HCT116 (cell line): ENCODE results near the gene PABPC3. TPM values are rescaled to one million over a fixed set of nuclear protein-coding genes. Genes with fewer than 3 reads are reported as not detected.

Experiments
- ATAC-seq: fragments of 200-7000 bp; cut with Tn5 transposase; 2 replicates; pipeline ENCODE4 v1.9.1; 2020; ENCODE audit warnings: mild to moderate bottlenecking, moderate library complexity
- BruUV-seq: library from RNA; stranded (reverse); fragments of 400-500 nt; replicated peaks from 2 replicates; lab custom pipeline; 2021; lab: Mats Ljungman, UMichigan
- CTCF ChIA-PET: fragments of 300-600 bp; sonication (Branson Sonifier 250); formaldehyde crosslinking; loops from one replicate; lab custom pipeline; 2021; ENCODE audit warnings: antibody characterized with exemption; lab: Charles Lee
- POLR2A ChIA-PET: fragments of 300-600, 350-600 bp; sonication (Branson Sonifier 250); formaldehyde crosslinking; loops from one replicate; lab custom pipeline; 2021; ENCODE audit warnings: antibody characterized with exemption; lab: Charles Lee
- RAD21 ChIA-PET, 2 experiments: fragments of 300-600 bp; sonication (Branson Sonifier 250); formaldehyde crosslinking; loops; one replicate each; lab custom pipeline; 2023; ENCODE audit warnings: low total read pairs in 2 of 2; ENCODE audit not compliant: uncharacterized antibody in 2 of 2, unreplicated experiment in 2 of 2, low non-redundant PET in 1 of 2; lab: Charles Lee
- DNase-seq: peaks from one replicate; pipeline ENCODE4 v3.0.0-alpha.2; 2010; ENCODE audit warnings: low read depth, low spot score
- H2AFZ ChIP-seq: fragments of 200-600 bp; shearing (Covaris generic), sonication (generic); 2 replicates; pipeline ENCODE4 v1.6.1; 2017; ENCODE audit warnings: low read depth, mixed run types, mixed read lengths, antibody characterized with exemption, low read length; ENCODE audit not compliant: poor library complexity, severe bottlenecking
- H3K27ac ChIP-seq: 2 replicates; pipeline ENCODE4 v1.5.1; 2012; ENCODE audit warnings: low read depth, low read length
- H3K27me3 ChIP-seq: fragments of 200-600 bp; sonication (generic); 2 replicates; pipeline ENCODE4 v1.6.1; 2016; ENCODE audit warnings: mixed run types, low read length, mixed read lengths; ENCODE audit not compliant: insufficient read depth
- H3K36me3 ChIP-seq, 2 experiments: fragments of 200-500 bp in 1 of 2; fragments of 200-600 bp in 1 of 2; sonication (Bioruptor generic) in 1 of 2; sonication (generic) in 1 of 2; 2 replicates each; pipeline versions ENCODE4 v1.5.1 to v1.6.1; 2014 to 2016; ENCODE audit warnings: low read length in 2 of 2, inconsistent platforms in 1 of 2, mixed read lengths in 1 of 2, mixed run types in 1 of 2; ENCODE audit not compliant: insufficient read depth in 2 of 2, control insufficient read depth in 1 of 2
- H3K4me1 ChIP-seq, 2 experiments: fragments of 200-600 bp in 1 of 2; sonication (generic) in 1 of 2; 2 replicates each; pipeline versions ENCODE4 v1.5.1 to v1.6.1; 2012 to 2017; ENCODE audit warnings: low read length in 2 of 2, inconsistent platforms in 1 of 2, mild to moderate bottlenecking in 1 of 2, mixed read lengths in 1 of 2, mixed run types in 1 of 2, moderate library complexity in 1 of 2; ENCODE audit not compliant: insufficient read depth in 2 of 2, control insufficient read depth in 1 of 2
- H3K4me2 ChIP-seq: fragments of 200-600 bp; sonication (generic); 2 replicates; pipeline ENCODE4 v1.6.1; 2017; ENCODE audit warnings: mixed run types, low read length, mixed read lengths
- H3K4me3 ChIP-seq, 2 experiments: fragments of 200-600 bp in 1 of 2; sonication (generic) in 1 of 2; replicated peaks in 1 of 2; 2 replicates each; pipeline ENCODE4 v1.5.1; 2011 to 2016; ENCODE audit warnings: low read length in 2 of 2, control low read depth in 1 of 2, low read depth in 1 of 2, mild to moderate bottlenecking in 1 of 2, mixed read lengths in 1 of 2, mixed run types in 1 of 2
- H3K79me2 ChIP-seq: fragments of 200-600 bp; sonication (generic); 2 replicates; pipeline ENCODE4 v1.6.1; 2017; ENCODE audit warnings: mild to moderate bottlenecking, mixed run types, low read length, moderate library complexity, mixed read lengths; ENCODE audit not compliant: insufficient read depth
- H3K9ac ChIP-seq: fragments of 200-600 bp; sonication (generic); 2 replicates; pipeline ENCODE4 v1.6.1; 2016; ENCODE audit warnings: low read length, mixed read lengths
- H3K9me2 ChIP-seq: fragments of 200-600 bp; sonication (generic), shearing (Covaris generic); 2 replicates; pipeline ENCODE4 v1.6.1; 2017; ENCODE audit warnings: mixed run types, mild to moderate bottlenecking, moderate library complexity; ENCODE audit not compliant: insufficient read depth
- H3K9me3 ChIP-seq, 2 experiments: fragments of 200-500 bp in 1 of 2; fragments of 200-600 bp in 1 of 2; sonication (Bioruptor generic) in 1 of 2; sonication (generic) in 1 of 2; 2 replicates each; pipeline ENCODE4 v1.6.1; 2014 to 2017; ENCODE audit warnings: low read length in 2 of 2, mixed read lengths in 2 of 2, inconsistent platforms in 1 of 2, low read depth in 1 of 2, mild to moderate bottlenecking in 1 of 2, mixed run types in 1 of 2, moderate library complexity in 1 of 2; ENCODE audit not compliant: control insufficient read depth in 1 of 2, insufficient read depth in 1 of 2
- H4K20me1 ChIP-seq: fragments of 200-600 bp; sonication (generic), shearing (Covaris generic); 2 replicates; pipeline ENCODE4 v1.6.1; 2017; ENCODE audit warnings: mixed run types, mild to moderate bottlenecking, moderate library complexity; ENCODE audit not compliant: insufficient read depth
- CBX3 ChIP-seq: IDR thresholded peaks from 2 replicates; pipeline ENCODE4 v1.6.1; 2012; ENCODE audit warnings: low read depth
- CTCF ChIP-seq, 3 experiments: fragments of 200-600 bp in 1 of 3; sonication (generic) in 1 of 3; IDR thresholded peaks in 2 of 3; conservative IDR thresholded peaks in 1 of 3; 2 replicates each; pipeline ENCODE4 v1.5.1; 2012 to 2017; ENCODE audit warnings: low read depth in 2 of 3, low read length in 2 of 3, antibody characterized with exemption in 1 of 3, borderline replicate concordance in 1 of 3, control low read depth in 1 of 3, mild to moderate bottlenecking in 1 of 3, mixed read lengths in 1 of 3, mixed run types in 1 of 3, moderate library complexity in 1 of 3; ENCODE audit not compliant: insufficient read depth in 1 of 3
- ELF1 ChIP-seq: IDR thresholded peaks from 2 replicates; pipeline ENCODE4 v1.6.1; 2012; ENCODE audit warnings: low read depth, borderline replicate concordance
- EZH2phosphoT487 ChIP-seq: fragments of 200-600 bp; IDR thresholded peaks from 2 replicates; pipeline ENCODE4 v1.6.1; 2018; ENCODE audit warnings: antibody characterized with exemption, borderline replicate concordance
- MAX ChIP-seq: IDR thresholded peaks from 2 replicates; pipeline ENCODE4 v1.6.1; 2012
- POLR2A ChIP-seq: IDR thresholded peaks from 2 replicates; pipeline ENCODE4 v1.7.0; 2011; ENCODE audit warnings: borderline replicate concordance; ENCODE audit not compliant: insufficient read depth, insufficient read length; ENCODE audit errors: extremely low read depth
- POLR2AphosphoS5 ChIP-seq: IDR thresholded peaks from 2 replicates; pipeline ENCODE4 v1.6.1; 2011; ENCODE audit warnings: mild to moderate bottlenecking, low read depth, low read length, moderate library complexity
- RAD21 ChIP-seq: IDR thresholded peaks from 2 replicates; pipeline ENCODE4 v1.6.1; 2012; ENCODE audit warnings: low read depth, mild to moderate bottlenecking
- SIN3A ChIP-seq: IDR thresholded peaks from 2 replicates; pipeline ENCODE4 v1.6.1; 2012; ENCODE audit warnings: low read depth
- SRF ChIP-seq: IDR thresholded peaks from 2 replicates; pipeline ENCODE4 v1.6.1; 2012; ENCODE audit warnings: low read depth
- intact Hi-C: fragments of 100-400 bp; cut with micrococcal nuclease; formaldehyde crosslinking; loops from 2 replicates; pipeline ENCODE4 v1.10.0; 2022
- total RNA-seq: library from RNA; stranded (reverse); gene quantifications from one replicate; pipeline ENCODE4 v1.2.1, GENCODE V29; 2021; ENCODE audit not compliant: unreplicated experiment

Gene PABPC3
- total RNA-seq, 1 experiment from 2014 or later = 0.59 TPM

GRCh38 chr13:25147638-25148401 is 51.9 kb downstream of the PABPC3 start:
- TF ChIP-seq RAD21 (no peak), POLR2A (no peak), CTCF (IDR thresholded peaks at IDR 0.05 in 2 of 3, conservative IDR thresholded peaks at IDR 0.05 in 1 of 3; ENCODE audit: borderline replicate concordance in 1 of 3, insufficient read depth in 1 of 3, low read depth in 2 of 3, low read length in 2 of 3) (no peak), MAX (no peak), ELF1 (no peak), POLR2AphosphoS5 (no peak), SRF (no peak), CBX3 (no peak), SIN3A (no peak), EZH2phosphoT487 (no peak)
- TF ChIP-seq, all 23 proteins: peak for 0
- Histone ChIP-seq H3K9ac (no peak overlapping the region), H3K79me2 (no peaks in the 10 kb centered on the region), H2AFZ (no peak overlapping the region), H4K20me1 (no peaks in the 10 kb centered on the region), H3K4me1 (no peaks in the 10 kb centered on the region), H3K4me2 (no peak overlapping the region), H3K27me3 (peaks cover 6% of the 10 kb centered on the region), H3K9me3 (no peaks in the 10 kb centered on the region), H3K9me2 (no peaks in the 10 kb centered on the region), H3K4me3 (no peak overlapping the region), H3K36me3 (no peaks in the 10 kb centered on the region), H3K27ac (no peak overlapping the region)
- BruUV-seq = no TSS peak
- ChIA-PET RAD21 (no interaction called here), CTCF (no interaction called here), POLR2A (no interaction called here)
- ATAC-seq = no peak
- no peak for DNase-seq
- intact Hi-C loops = no loop called here
